Activated CD8-positive, alpha-beta memory T cell treated with anti-CD3 and anti-CD28 coated beads, Interleukin-2, amount 50 U/mL, for 1 hour (primary cell): ENCODE data around the gene AQP1.

Experiments used
- DNase-seq: peaks from one replicate; pipeline ENCODE4 v3.0.0-alpha.2; 2020; ENCODE audit errors: extremely low read depth

Gene AQP1

DNA sequence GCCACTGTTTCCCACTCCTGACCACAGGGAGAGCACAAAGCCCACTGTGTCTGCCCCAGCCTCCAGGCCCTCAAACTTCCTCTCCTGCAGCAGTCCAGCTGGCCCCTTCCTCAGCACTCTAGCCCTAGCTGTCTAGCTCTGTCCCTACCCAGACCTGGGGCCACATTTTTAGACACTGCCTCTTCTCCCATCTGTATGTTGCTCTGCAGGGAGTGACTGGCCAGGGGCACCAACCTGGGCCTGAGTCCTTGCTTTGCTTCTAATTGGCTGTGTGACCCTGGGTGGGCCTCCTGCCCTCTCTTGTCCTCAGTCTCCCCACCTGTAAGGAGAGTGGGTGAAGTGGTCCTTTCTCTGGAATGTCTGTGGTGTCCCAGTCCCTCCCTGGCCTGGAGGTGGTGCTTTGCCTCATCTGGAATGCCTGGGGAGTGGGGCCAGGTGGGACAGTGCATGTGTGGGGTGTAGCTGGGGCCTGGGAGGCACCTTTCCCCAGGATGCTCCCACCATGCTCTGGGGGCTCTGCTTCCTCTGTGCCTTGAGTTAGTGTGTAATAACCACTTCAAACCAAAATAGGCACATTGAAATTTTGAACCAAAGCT, 25.1 kb downstream of the AQP1 start:
- DNase-seq = no peak

DNA sequence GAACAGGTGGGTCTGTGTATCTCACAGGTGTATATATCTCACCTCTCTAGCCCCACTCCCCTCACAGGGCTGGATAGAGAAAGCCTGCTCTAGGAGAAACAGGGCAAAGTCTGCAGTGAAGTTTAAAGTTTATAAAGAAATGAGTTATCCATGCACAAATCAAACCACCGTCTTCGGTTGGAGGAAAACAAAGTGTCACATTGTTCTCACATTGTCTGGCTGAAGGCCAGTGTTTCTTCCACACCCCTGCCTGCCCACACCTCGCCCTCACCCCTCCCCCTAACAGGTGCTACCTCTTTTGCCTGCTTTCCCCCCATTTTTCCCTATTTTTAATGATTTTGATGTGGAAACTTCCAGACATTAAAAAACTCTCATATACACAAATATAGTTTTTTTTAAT, 25.8 kb downstream of the AQP1 start:
- no peak for DNase-seq

GRCh38 chr7:30938435-30939316, 27.0 kb downstream of the AQP1 start:
- DNase-seq = no peak

- DNase-seq = no peak
Measured at GRCh38 chr7:30941582-30942323, 30.1 kb downstream of the AQP1 start.

GRCh38 chr7:30950197-30950596, 38.5 kb downstream of the AQP1 start:
- DNase-seq = no peak

DNA sequence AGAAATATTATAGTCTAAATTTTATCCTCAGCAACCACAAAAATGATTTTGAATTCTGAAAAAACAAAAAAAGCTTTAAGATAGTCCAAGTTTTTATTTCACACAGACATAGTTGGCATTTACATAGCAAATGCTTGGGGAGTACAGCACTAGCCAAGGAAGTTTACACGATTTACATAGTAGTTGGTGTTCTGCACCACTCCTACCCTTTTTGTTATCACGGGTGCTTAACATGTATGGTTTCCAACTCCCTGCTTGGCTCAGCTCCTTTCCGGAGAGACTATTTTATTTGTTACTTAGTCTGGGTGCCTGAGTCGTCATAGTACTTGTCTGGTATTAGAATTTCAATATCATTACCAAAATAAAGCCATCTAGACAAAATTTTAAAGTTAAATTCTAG, 43.3 kb downstream of the AQP1 start:
- DNase-seq = no peak

DNA sequence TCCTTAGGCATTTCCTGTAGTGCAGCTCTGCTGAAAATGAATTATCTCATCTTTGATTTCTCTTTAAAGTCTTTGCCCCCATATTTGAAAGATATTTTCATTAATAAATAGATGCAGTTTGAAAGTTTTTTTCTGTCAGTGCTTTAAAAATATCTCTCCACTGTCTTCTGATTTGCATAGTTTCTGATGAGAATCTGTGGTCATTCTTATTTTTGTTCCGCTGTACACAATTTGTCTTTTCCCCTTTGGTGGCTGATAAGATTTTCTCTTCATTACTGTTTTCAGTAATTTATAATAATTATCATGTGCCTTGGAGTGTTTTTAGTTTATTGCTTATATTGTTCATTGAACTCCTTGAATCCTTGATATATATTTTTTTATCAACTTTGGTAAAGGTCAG, 45.1 kb downstream of the AQP1 start:
- no peak for DNase-seq

- no peak for DNase-seq
Measured at GRCh38 chr7:30963842-30964241, 52.2 kb downstream of the AQP1 start, which contains the start of gene GHRHR. Gene GHRHR (plus strand): TSS chr7:30963953. CDS start chr7:30964069, 116 bp downstream.

- no peak for DNase-seq
Measured at GRCh38 chr7:30965372-30965771, 53.7 kb downstream of the AQP1 start.

DNA sequence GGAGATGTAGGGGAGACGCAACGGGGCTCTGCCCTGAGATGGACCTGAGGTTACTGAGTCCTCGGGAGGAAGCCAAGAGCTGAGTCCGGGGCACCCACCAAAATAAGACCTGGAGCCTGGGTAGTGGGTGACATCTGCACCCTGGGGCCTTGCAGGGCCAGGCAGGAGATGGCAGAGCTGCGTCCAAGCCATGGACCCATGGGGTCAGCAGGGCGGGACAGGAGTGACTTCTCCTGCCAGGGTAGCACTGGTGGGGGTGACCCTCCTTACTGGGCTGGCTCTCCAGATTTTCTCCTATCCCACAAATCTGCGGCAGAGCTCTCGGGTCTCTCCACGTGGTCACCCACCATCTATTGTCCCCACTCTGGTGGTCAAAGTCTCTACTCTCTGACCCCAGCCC, 54.2 kb downstream of the AQP1 start:
- DNase-seq = no peak

DNA sequence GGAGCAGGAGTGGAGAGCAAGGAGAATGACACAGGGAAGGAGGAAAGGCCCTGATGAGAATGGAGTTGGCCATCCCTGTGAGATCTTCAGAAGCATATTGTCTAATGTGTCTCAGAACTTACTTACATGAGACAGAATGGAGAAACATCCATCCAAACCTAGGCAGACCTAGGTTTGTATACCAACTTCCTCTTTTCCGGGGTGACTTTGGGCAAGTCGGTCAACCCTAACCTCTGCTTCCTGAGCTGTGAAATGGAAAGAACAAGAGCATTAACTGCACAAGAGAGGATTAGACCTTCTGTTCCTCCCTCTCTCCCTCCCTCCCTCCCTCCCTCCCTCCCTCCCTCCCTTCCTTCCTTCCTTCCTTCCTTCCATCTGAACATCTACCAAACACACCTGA, 56.6 kb downstream of the AQP1 start:
- DNase-seq = no peak

- DNase-seq = no peak
Measured at GRCh38 chr7:30968747-30969603, 57.3 kb downstream of the AQP1 start.

DNA sequence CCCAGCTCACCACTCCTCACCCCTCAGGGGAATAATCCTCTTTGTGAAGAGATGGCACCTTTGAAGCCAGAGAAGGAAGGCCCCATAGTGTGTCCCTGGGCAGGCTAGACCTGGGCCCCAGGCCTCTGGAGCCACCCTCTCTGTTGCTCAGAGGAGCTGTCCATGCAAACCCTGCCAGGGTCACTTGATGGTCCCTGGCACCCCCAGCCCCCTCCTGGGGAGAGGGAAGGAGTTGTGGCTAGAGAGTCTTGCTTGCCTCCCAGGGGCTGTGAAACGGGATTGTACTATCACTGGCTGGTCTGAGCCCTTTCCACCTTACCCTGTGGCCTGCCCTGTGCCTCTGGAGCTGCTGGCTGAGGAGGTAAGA, 57.9 kb downstream of the AQP1 start:
- no peak for DNase-seq

DNA sequence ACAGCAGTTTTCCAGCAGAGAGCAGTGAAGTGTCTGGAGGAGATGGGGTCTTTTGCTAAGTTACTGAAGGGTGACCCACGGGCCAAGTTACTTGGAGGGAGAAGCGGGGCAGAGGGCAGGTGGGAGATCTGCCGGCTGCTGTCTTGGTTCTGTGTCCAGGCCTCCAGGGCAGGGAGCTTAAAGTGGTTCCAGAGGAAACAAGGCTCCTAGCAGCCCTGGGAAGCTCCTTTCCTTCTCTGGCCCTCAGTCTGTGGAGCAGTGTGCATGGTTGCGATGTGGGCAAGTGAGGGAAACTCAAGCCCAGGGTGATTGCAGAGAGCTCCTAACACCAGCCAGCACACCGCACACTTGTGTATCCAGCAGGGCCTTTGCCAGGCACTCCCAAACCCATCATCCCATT, 58.4 kb downstream of the AQP1 start:
- no peak for DNase-seq

GRCh38 chr7:30970594-30971094, 59.0 kb downstream of the AQP1 start:
- no peak for DNase-seq

GRCh38 chr7:30971440-30971839, 59.8 kb downstream of the AQP1 start:
- no peak for DNase-seq

GRCh38 chr7:30971840-30972563, 60.3 kb downstream of the AQP1 start:
- DNase-seq = no peak

DNA sequence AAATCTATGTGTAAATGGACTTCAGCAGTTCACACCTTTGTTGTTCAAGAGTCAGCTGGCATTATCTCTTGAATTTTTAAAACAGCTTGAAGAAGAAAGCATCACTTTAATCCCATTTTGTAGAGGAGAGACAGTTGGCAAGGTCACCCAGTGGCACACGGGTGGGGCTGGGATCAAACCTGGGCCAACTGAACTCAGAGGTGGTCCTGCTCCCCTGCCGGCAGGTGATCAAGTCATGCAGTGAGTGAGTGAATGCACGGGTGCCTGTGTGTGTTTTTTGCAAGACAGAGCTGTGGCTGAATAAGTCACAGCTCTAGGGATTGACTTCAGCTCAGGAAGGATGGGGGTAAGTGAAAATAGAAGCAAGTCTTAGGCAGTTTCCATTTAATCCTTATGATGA, 61.6 kb downstream of the AQP1 start:
- no peak for DNase-seq

GRCh38 chr7:30973791-30974604, 62.3 kb downstream of the AQP1 start:
- no peak for DNase-seq
